Measurements from ENCODE around the gene TACR2. TPM values are rescaled to one million over a fixed set of nuclear protein-coding genes. Genes with fewer than 3 reads are reported as not detected.
"Not testable (repeated sequence)": the region's sequence is repeated elsewhere in the genome, so short reads cannot be mapped to it uniquely, and the experiment has no call there.

Gene TACR2
- total and polyA plus RNA-seq, 8 donors = 0.56 to 133 (median 14.3) TPM; not detected in 1

- Histone ChIP-seq H3K4me3 (peak overlapping the region; percentile 68 to 75 (median 70)), H3K27me3 (peaks cover 0 to 9% (median 0%) of the 10 kb centered on the region in 3 donors), H3K9me3 (no peaks in the 10 kb centered on the region), H3K4me1 (peaks cover 71 to 99% (median 81%) of the 10 kb centered on the region in 4 donors), H3K27ac (peak overlapping the region; percentile 92 to 94 (median 92)), H3K36me3 (peaks cover 4 to 9% (median 6%) of the 10 kb centered on the region in 4 donors)
- intact Hi-C loops (cut with DNase I; ENCODE audit: low total_unique reads) = no loop called here
- peak; percentile 83 to 87 for DNase-seq
- TF ChIP-seq POLR2AphosphoS5 (IDR thresholded peaks at IDR 0.05) (peak in 2 of 3 donors; percentile 73 to 78), POLR2A (IDR thresholded peaks at IDR 0.05) (no peak)
- 4 to 17% (median 7%) methylated on average over 12 to 38 of the region's 38 CpGs for WGBS, 5 donors
Observed at GRCh38 chr10:69451784-69452251, 35.1 kb upstream of the TACR2 start.

- DNase-seq = peak; percentile 95 to 97
- Histone ChIP-seq H3K27ac (peak within 1 kb of the TSS; percentile 92 to 94 (median 92)), H3K36me3 (peaks cover 0 to 4% (median 1%) of the 10 kb centered on the region in 4 donors), H3K9me3 (no peaks in the 10 kb centered on the region), H3K4me3 (peak within 1 kb of the TSS; percentile 68 to 75 (median 70)), H3K27me3 (peaks cover 0 to 9% (median 0%) of the 10 kb centered on the region in 3 donors), H3K4me1 (peaks cover 72 to 99% (median 82%) of the 10 kb centered on the region in 4 donors)
- 0 to 5% (median 1%) methylated on average over 9 to 45 of the region's 45 CpGs for WGBS, 5 donors
- intact Hi-C loops (cut with DNase I; ENCODE audit: low total_unique reads) = no loop called here
- TF ChIP-seq POLR2AphosphoS5 (IDR thresholded peaks at IDR 0.05) = peak; percentile 28 to 85 (median 81)
- no peak for TF ChIP-seq CTCF (IDR thresholded peaks at IDR 0.05)
- TF ChIP-seq POLR2A (IDR thresholded peaks at IDR 0.05) = peak in 1 of 4 donors; percentile 70
- TF ChIP-seq EP300 (IDR thresholded peaks at IDR 0.05) = no peak
Observed at GRCh38 chr10:69451209-69451783, 34.6 kb upstream of the TACR2 start, which contains the start of gene TSPAN15. Gene TSPAN15 (plus strand): TSS chr10:69451465. CDS start chr10:69451595, 130 bp downstream.

GRCh38 chr10:69450395-69450794 is 33.7 kb upstream of the TACR2 start:
- DNase-seq; H3K9me3 ChIP-seq; intact Hi-C loops (cut with DNase I; ENCODE audit: low total_unique reads); H3K36me3 ChIP-seq; H3K27me3 ChIP-seq: not testable (repeated sequence)
- WGBS, 5 donors = 70 to 83% (median 74%) methylated on average over 16 of the region's 16 CpGs
- Histone ChIP-seq H3K27ac (peak overlapping the region; percentile 92 to 94 (median 92)), H3K4me3 (peak overlapping the region in 1 of 4 donors; percentile 68), H3K4me1 (peaks cover 69 to 97% (median 78%) of the 10 kb centered on the region in 4 donors)

GRCh38 chr10:69449841-69450240 is 33.1 kb upstream of the TACR2 start:
- 0 to 5% (median 0%) methylated on average over 1 of the region's 1 CpG for WGBS, 5 donors
- intact Hi-C loops (cut with DNase I; ENCODE audit: low total_unique reads) = no loop called here
- TF ChIP-seq POLR2A (IDR thresholded peaks at IDR 0.05) (no peak), CTCF (IDR thresholded peaks at IDR 0.05) (peak in 5 of 7 experiments; percentile 23 to 71 (median 60)), POLR2AphosphoS5 (IDR thresholded peaks at IDR 0.05) (peak in 1 of 3 donors; percentile 23), EP300 (IDR thresholded peaks at IDR 0.05) (no peak)
- H3K9me3 ChIP-seq = no peaks in the 10 kb centered on the region
- H3K27me3 ChIP-seq = peaks cover 0 to 9% (median 0%) of the 10 kb centered on the region in 3 donors
- peaks cover 65 to 91% (median 75%) of the 10 kb centered on the region in 4 donors for H3K4me1 ChIP-seq
- peak overlapping the region in 1 of 4 donors; percentile 68 for H3K4me3 ChIP-seq
- no peaks in the 10 kb centered on the region for H3K36me3 ChIP-seq
- peak; percentile 69 to 87 for DNase-seq
- peak overlapping the region; percentile 92 to 94 (median 92) for H3K27ac ChIP-seq

DNA sequence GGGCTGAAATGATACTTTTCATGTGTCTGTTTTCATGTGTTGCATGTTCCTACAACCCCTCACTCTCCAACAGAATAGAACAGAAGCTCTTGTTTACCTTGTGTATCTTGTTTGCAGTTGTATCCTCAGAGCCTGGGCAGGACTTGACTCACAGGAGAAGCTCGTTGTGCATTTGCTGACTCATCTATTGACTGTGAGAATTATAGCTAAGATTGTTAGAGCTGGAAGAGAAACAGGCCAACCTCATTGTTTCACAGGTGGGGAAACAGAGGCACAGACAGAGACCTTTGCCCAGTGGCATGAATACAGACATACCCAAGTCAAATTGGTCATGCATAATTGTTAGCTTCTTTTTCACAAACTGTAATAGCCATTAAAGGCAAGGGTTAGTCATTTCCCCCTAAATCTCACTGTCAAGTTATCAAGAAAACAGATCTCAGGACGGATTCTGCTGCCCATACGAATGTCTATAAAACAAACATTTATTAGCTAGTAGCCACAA is 30.0 kb upstream of the TACR2 start:
- Histone ChIP-seq H3K9me3 (no peaks in the 10 kb centered on the region), H3K36me3 (no peaks in the 10 kb centered on the region), H3K27ac (peak overlapping the region; percentile 28 to 94 (median 92)), H3K27me3 (peaks cover 0 to 5% (median 0%) of the 10 kb centered on the region in 3 donors), H3K4me3 (no peak overlapping the region), H3K4me1 (peaks cover 44 to 60% (median 46%) of the 10 kb centered on the region in 4 donors)
- peak in 1 of 2 donors; percentile 67 for DNase-seq
- TF ChIP-seq EP300 (IDR thresholded peaks at IDR 0.05) = no peak
- peak in 2 of 3 donors; percentile 12 to 68 for TF ChIP-seq POLR2AphosphoS5 (IDR thresholded peaks at IDR 0.05)
- TF ChIP-seq POLR2A (IDR thresholded peaks at IDR 0.05) = no peak
- no peak for TF ChIP-seq CTCF (IDR thresholded peaks at IDR 0.05)
- intact Hi-C loops (cut with DNase I; ENCODE audit: low total_unique reads) = no loop called here
- 15 to 38% (median 20%) methylated on average over 3 of the region's 3 CpGs for WGBS, 5 donors
